A673 (cell line): Measurements from ENCODE around the gene ELOB. TPM values are rescaled to one million over a fixed set of nuclear protein-coding genes. Genes with fewer than 3 reads are reported as not detected.

ENCODE experiments used
- BruUV-seq: library from RNA; stranded (reverse); fragments of 400-500 nt; replicated peaks from 2 replicates; lab custom pipeline; 2021; lab: Mats Ljungman, UMichigan
- CTCF ChIA-PET: fragments of 300-600 bp; sonication (Branson Sonifier 250); formaldehyde crosslinking; loops from one replicate; lab custom pipeline; 2022; ENCODE audit warnings: antibody characterized with exemption; lab: Charles Lee
- POLR2A ChIA-PET: fragments of 300-600 bp; sonication (Branson Sonifier 250); formaldehyde crosslinking; loops from one replicate; lab custom pipeline; 2022; ENCODE audit warnings: antibody characterized with exemption; ENCODE audit not compliant: low non-redundant PET; lab: Charles Lee
- DNase-seq: peaks from one replicate; pipeline ENCODE4 v3.0.0-alpha.2; 2015; ENCODE audit warnings: low spot score
- H3K27ac ChIP-seq: fragments of 200-600 bp; sonication (generic); 2 replicates; pipeline ENCODE4 v1.5.1; 2016; ENCODE audit warnings: mixed run types, low read depth, mild to moderate bottlenecking, mixed read lengths, antibody characterized with exemption, low read length; ENCODE audit not compliant: poor library complexity, severe bottlenecking
- H3K27me3 ChIP-seq: fragments of 200-600 bp; sonication (generic); replicated peaks from 2 replicates; pipeline ENCODE4 v1.6.1; 2017; ENCODE audit warnings: mixed run types, low read depth, mild to moderate bottlenecking, mixed read lengths, antibody characterized with exemption, low read length; ENCODE audit not compliant: insufficient read depth, poor library complexity
- H3K36me3 ChIP-seq: fragments of 200-600 bp; sonication (generic); 2 replicates; pipeline ENCODE4 v1.6.1; 2016; ENCODE audit warnings: mixed run types, mild to moderate bottlenecking, mixed read lengths, antibody characterized with exemption, low read length; ENCODE audit not compliant: insufficient read depth, poor library complexity, severe bottlenecking
- H3K4me1 ChIP-seq: fragments of 200-600 bp; sonication (generic); 2 replicates; pipeline ENCODE4 v1.6.1; 2017; ENCODE audit warnings: mixed run types, mild to moderate bottlenecking, mixed read lengths, antibody characterized with exemption, low read length; ENCODE audit not compliant: insufficient read depth, poor library complexity, severe bottlenecking
- H3K4me3 ChIP-seq: fragments of 200-600 bp; sonication (generic); 2 replicates; pipeline ENCODE4 v1.5.1; 2016; ENCODE audit warnings: low read depth, mixed run types, mild to moderate bottlenecking, mixed read lengths, low read length; ENCODE audit not compliant: poor library complexity, severe bottlenecking
- H3K9me3 ChIP-seq: fragments of 200-600 bp; sonication (generic); 2 replicates; pipeline ENCODE4 v1.6.1; 2016; ENCODE audit warnings: mixed run types, low read depth, mild to moderate bottlenecking, mixed read lengths, antibody characterized with exemption, low read length; ENCODE audit not compliant: poor library complexity, severe bottlenecking
- CTCF ChIP-seq: fragments of 300-800, 200-600 bp; sonication (generic); conservative IDR thresholded peaks from 2 replicates; pipeline ENCODE4 v1.5.1; 2017; ENCODE audit warnings: low read depth, mild to moderate bottlenecking, antibody characterized with exemption, low read length, moderate library complexity, mixed read lengths
- EZH2 ChIP-seq: fragments of 200-600 bp; sonication (generic); IDR thresholded peaks from 2 replicates; pipeline ENCODE4 v1.6.1; 2017; ENCODE audit warnings: borderline replicate concordance, low read depth, mild to moderate bottlenecking, mixed read lengths, antibody characterized with exemption, low read length; ENCODE audit not compliant: poor library complexity, severe bottlenecking
- intact Hi-C: fragments of 100-400 bp; cut with micrococcal nuclease; formaldehyde crosslinking; loops from one replicate; pipeline ENCODE4 v1.10.0; 2022; ENCODE audit not compliant: unreplicated experiment
- total RNA-seq: library from RNA; stranded (reverse); gene quantifications from 2 replicates; pipeline ENCODE4 v1.2.3, GENCODE V29; 2021

The ELOB gene
- total RNA-seq, 1 experiment from 2014 or later, result 188 TPM

GRCh38 chr16:2748757-2749455, 28.2 kb downstream of the ELOB start:
- TF ChIP-seq EZH2 (no peak), CTCF (no peak)
- no peaks in the 10 kb centered on the region for H3K9me3 ChIP-seq
- peaks cover 2% of the 10 kb centered on the region for H3K36me3 ChIP-seq
- no peak overlapping the region for H3K4me3 ChIP-seq
- CTCF ChIA-PET, result no interaction called here
- no peaks in the 10 kb centered on the region for H3K27me3 ChIP-seq
- intact Hi-C loops, result no loop called here
- no peak for DNase-seq
- peaks cover 16% of the 10 kb centered on the region for H3K4me1 ChIP-seq
- POLR2A ChIA-PET, result no interaction called here
- no peak overlapping the region for H3K27ac ChIP-seq
- no TSS peak for BruUV-seq

GRCh38 chr16:2745961-2746360, 31.1 kb downstream of the ELOB start:
- BruUV-seq, result no TSS peak
- intact Hi-C loops, result no loop called here
- no peaks in the 10 kb centered on the region for H3K9me3 ChIP-seq
- CTCF ChIA-PET, result no interaction called here
- TF ChIP-seq EZH2 (no peak), CTCF (no peak)
- H3K4me3 ChIP-seq, result no peak overlapping the region
- no peaks in the 10 kb centered on the region for H3K36me3 ChIP-seq
- H3K27me3 ChIP-seq, result no peaks in the 10 kb centered on the region
- H3K4me1 ChIP-seq, result peaks cover 5% of the 10 kb centered on the region
- no peak overlapping the region for H3K27ac ChIP-seq
- POLR2A ChIA-PET, result no interaction called here
- DNase-seq, result no peak

DNA sequence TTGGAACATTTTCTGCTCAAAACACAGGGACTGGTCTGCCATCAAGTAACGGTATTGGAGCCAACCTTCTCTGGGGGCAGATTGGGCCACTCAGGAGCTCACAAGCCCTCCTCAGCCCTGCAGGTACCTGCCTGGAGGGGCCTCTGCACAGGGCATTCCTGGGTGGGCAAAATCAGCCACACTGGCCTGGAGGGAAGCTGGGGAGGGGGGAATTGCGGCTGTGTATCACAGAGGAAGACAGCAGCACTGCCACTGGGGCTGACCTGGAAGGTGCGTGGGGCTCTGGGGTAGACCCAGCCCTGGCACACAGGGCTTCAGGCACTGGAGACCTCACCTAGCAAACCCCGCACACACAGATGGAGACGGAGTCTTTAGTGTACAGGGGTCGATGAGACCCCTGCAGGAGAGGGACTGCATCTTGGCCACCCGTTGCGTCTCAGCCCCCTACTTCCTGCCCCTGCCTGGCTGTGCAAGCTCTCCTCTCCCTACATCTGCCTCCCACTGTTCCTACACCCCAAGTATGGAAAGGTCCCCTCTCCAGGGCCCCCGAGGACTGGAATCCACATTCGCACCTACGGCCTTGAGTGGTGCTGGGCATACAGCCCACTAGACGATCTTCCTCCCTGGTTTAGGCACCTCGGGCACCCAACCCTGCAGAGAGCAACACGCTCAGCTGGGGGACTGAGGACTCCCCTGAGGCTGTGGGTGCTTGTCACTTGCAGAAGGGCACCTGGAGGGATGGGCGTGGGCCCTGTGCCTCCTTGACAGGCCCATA, 31.8 kb downstream of the ELOB start:
- BruUV-seq, result no TSS peak

More for the DNA sequence above, 31.8 kb downstream of the ELOB start:
- Histone ChIP-seq H3K4me3 (no peak overlapping the region), H3K27me3 (no peaks in the 10 kb centered on the region), H3K36me3 (no peaks in the 10 kb centered on the region), H3K4me1 (no peaks in the 10 kb centered on the region), H3K27ac (no peak overlapping the region), H3K9me3 (no peaks in the 10 kb centered on the region)
- intact Hi-C loops, result no loop called here
- ChIA-PET CTCF (no interaction called here), POLR2A (no interaction called here)
- TF ChIP-seq CTCF, result no peak
- TF ChIP-seq EZH2, result no peak
- no peak for DNase-seq
